Measurements from ENCODE around the gene RBM38.

DNA sequence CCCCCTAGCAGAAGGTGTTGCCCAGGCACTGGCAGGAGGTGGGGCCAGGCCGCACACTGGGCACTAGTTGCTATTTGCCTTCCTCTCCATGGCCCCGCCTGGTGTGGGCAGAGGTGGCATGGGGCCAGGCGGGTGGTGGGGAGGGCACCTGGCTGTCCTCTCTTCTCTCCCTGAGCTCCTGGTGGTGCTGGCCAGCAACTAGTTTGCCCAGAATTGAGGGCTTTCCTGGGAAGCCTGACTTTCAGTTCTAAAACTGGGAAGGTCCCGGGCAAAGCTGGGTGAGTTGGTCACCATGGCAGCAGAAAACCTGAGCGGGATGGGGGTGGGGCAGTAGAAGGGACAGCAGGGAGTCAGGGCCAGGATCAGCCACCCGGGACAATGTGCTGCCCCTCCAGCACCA lies 48.2 kb downstream of the RBM38 start:
- TF ChIP-seq EZH2 (IDR thresholded peaks at IDR 0.05) (no peak), POLR2AphosphoS5 (IDR thresholded peaks at IDR 0.05; ENCODE audit: borderline replicate concordance, low read depth, low read length) (no peak)

All from SK-N-MC (cell line).